GM23338 (cell line): ENCODE data around the gene CDNF. TPM values are rescaled to one million over a fixed set of nuclear protein-coding genes. Genes with fewer than 3 reads are reported as not detected.
A peak's percentile ranks its signal among the peaks of the same experiment; 100 is the strongest.

Experiments used
- ATAC-seq: fragments of 200-7000 bp; cut with Tn5 transposase; 3 replicates; pipeline ENCODE4 v1.9.1; 2020
- DNase-seq: peaks from one replicate; pipeline ENCODE4 v3.0.0-alpha.2; 2015; ENCODE audit warnings: low spot score
- H2AFZ ChIP-seq: fragments of 200-600 bp; sonication (generic); 2 replicates; pipeline ENCODE4 v1.8.0; 2016; ENCODE audit warnings: antibody characterized with exemption, mild to moderate bottlenecking, moderate library complexity
- H3F3A ChIP-seq: fragments of 200-600 bp; sonication (generic); replicated peaks from 2 replicates; pipeline ENCODE4 v1.8.0; 2017; ENCODE audit warnings: antibody characterized with exemption, mixed run types, low read depth
- H3K27ac ChIP-seq: fragments of 200-600 bp; sonication (generic); 2 replicates; pipeline ENCODE4 v1.6.1; 2016; ENCODE audit warnings: low read depth
- H3K27me3 ChIP-seq: fragments of 200-600 bp; sonication (generic); 2 replicates; pipeline ENCODE4 v1.8.0; 2016; ENCODE audit warnings: mild to moderate bottlenecking, mixed run types, moderate library complexity; ENCODE audit not compliant: insufficient read depth
- H3K36me3 ChIP-seq: fragments of 200-600 bp; sonication (generic); 2 replicates; pipeline ENCODE4 v1.8.0; 2016; ENCODE audit warnings: mild to moderate bottlenecking; ENCODE audit not compliant: insufficient read depth
- H3K4me1 ChIP-seq: fragments of 200-600 bp; sonication (generic); 2 replicates; pipeline ENCODE4 v1.8.0; 2016; ENCODE audit warnings: mild to moderate bottlenecking, moderate library complexity; ENCODE audit not compliant: insufficient read depth
- H3K4me2 ChIP-seq: fragments of 200-600 bp; sonication (generic); 2 replicates; pipeline ENCODE4 v1.7.1; 2017; ENCODE audit warnings: mixed run types
- H3K4me3 ChIP-seq: fragments of 200-600 bp; sonication (generic); 2 replicates; pipeline ENCODE4 v1.6.1; 2016; ENCODE audit warnings: mixed run types
- H3K79me2 ChIP-seq: fragments of 200-600 bp; sonication (generic); replicated peaks from 2 replicates; pipeline ENCODE4 v1.8.0; 2017; ENCODE audit warnings: mild to moderate bottlenecking; ENCODE audit not compliant: insufficient read depth
- H3K9me2 ChIP-seq: fragments of 200-600 bp; sonication (generic); 2 replicates; pipeline ENCODE4 v1.8.0; 2017; ENCODE audit not compliant: insufficient read depth
- H4K20me1 ChIP-seq: fragments of 200-600 bp; sonication (generic); replicated peaks from 2 replicates; pipeline ENCODE4 v1.8.0; 2017; ENCODE audit warnings: mild to moderate bottlenecking; ENCODE audit not compliant: insufficient read depth
- H3K27ac Mint-ChIP-seq: 2 replicates; pipeline ENCODE4 v1.8.0; 2020; ENCODE audit warnings: inconsistent platforms, mild to moderate bottlenecking, moderate library complexity, mixed read lengths
- H3K27me3 Mint-ChIP-seq: 3 replicates; pipeline ENCODE4 v1.8.0; 2022; ENCODE audit warnings: low read depth, mild to moderate bottlenecking, moderate library complexity, mixed read lengths, inconsistent platforms; ENCODE audit not compliant: insufficient read depth, poor library complexity
- H3K36me3 Mint-ChIP-seq: 3 replicates; pipeline ENCODE4 v1.8.0; 2021; ENCODE audit warnings: low read depth, mild to moderate bottlenecking, inconsistent platforms, moderate library complexity, mixed read lengths
- H3K4me1 Mint-ChIP-seq: 3 replicates; pipeline ENCODE4 v1.8.0; 2020; ENCODE audit warnings: mild to moderate bottlenecking, inconsistent platforms, mixed read lengths
- H3K4me3 Mint-ChIP-seq: 3 replicates; pipeline ENCODE4 v1.8.0; 2021; ENCODE audit warnings: moderate library complexity, mild to moderate bottlenecking, inconsistent platforms, mixed read lengths
- H3K9me3 Mint-ChIP-seq: 3 replicates; pipeline ENCODE4 v1.8.0; 2020; ENCODE audit warnings: moderate library complexity, mild to moderate bottlenecking, inconsistent platforms, mixed read lengths
- CREB1 ChIP-seq: fragments of 250-450 bp; sonication (Bioruptor Pico); IDR thresholded peaks from 2 replicates; pipeline ENCODE4 v1.5.0; 2020; ENCODE audit warnings: low read depth, mild to moderate bottlenecking, moderate library complexity
- ETS1 ChIP-seq: IDR thresholded peaks from 2 replicates; pipeline ENCODE4 v1.6.1; 2016; ENCODE audit warnings: antibody characterized with exemption
- JUNB ChIP-seq: IDR thresholded peaks from one replicate; pipeline ENCODE4 v1.6.1; 2016; ENCODE audit warnings: antibody characterized with exemption; ENCODE audit not compliant: unreplicated experiment
- ZNF331 ChIP-seq: fragments of 250-450 bp; sonication (Bioruptor Pico); IDR thresholded peaks from 2 replicates; pipeline ENCODE4 v1.5.0; 2020; ENCODE audit warnings: low read depth, mild to moderate bottlenecking, moderate library complexity
- ZNF462 ChIP-seq: fragments of 250-450 bp; sonication (Bioruptor Pico); IDR thresholded peaks from 2 replicates; pipeline ENCODE4 v1.5.0; 2020; ENCODE audit warnings: mild to moderate bottlenecking, moderate library complexity
- polyA plus RNA-seq: library from polyadenylated mRNA; unstranded; fragments of >200 nt; fragmentation: Nextera tagmentation; extraction: Ambion mirVana; gene quantifications from 2 replicates; pipeline ENCODE4 v1.2.1, GENCODE V29; 2016
- total RNA-seq: library from RNA; depleted of rRNA; stranded (reverse); fragments of >200 nt; shearing (Covaris generic); gene quantifications from 2 replicates; pipeline ENCODE4 v1.2.3, GENCODE V29; 2014

The CDNF gene
- total and polyA plus RNA-seq, 2 experiments from 2014 or later: 0.26 to 1.1 TPM

- no peaks in the 10 kb centered on the region; the same call in 2 of the 3 replicates for H3K9me3 Mint-ChIP-seq
- ATAC-seq (peak; percentile 34), DNase-seq (peak; percentile 83)
- H3K27me3 Mint-ChIP-seq: peaks cover 6% of the 10 kb centered on the region
- peak overlapping the region; percentile 99 for H3K4me2 ChIP-seq
- peak overlapping the region; percentile 97 for H3K4me3 ChIP-seq
- TF ChIP-seq ETS1 (no peak), CREB1 (CRISPR knock-in tag) (peak; percentile 71)
- H3K4me1 Mint-ChIP-seq: peaks cover 16% of the 10 kb centered on the region
- H3K4me3 Mint-ChIP-seq: peak overlapping the region; percentile 95
- peak overlapping the region; percentile 98 for H3K27ac Mint-ChIP-seq
- peaks cover 43% of the 10 kb centered on the region for H3K79me2 ChIP-seq
- no peaks in the 10 kb centered on the region for H3K27me3 ChIP-seq
- peaks cover 7% of the 10 kb centered on the region for H3K4me1 ChIP-seq
- peak overlapping the region; percentile 96 for H3K27ac ChIP-seq
- peaks cover 5% of the 10 kb centered on the region; the same call in 1 of the 2 replicates for H4K20me1 ChIP-seq
- peaks cover 31% of the 10 kb centered on the region for H3K36me3 ChIP-seq
- H3F3A ChIP-seq: no peaks in the 10 kb centered on the region
- H2AFZ ChIP-seq: peak overlapping the region; percentile 86
- peaks cover 42% of the 10 kb centered on the region for H3K36me3 Mint-ChIP-seq
- no peaks in the 10 kb centered on the region for H3K9me2 ChIP-seq
These were observed 906 bp upstream of the CDNF start for GRCh38 chr10:14838582-14839304.

- ATAC-seq (no peak), DNase-seq (peak; percentile 16)
- H3K9me2 ChIP-seq: no peaks in the 10 kb centered on the region
- H3F3A ChIP-seq: no peaks in the 10 kb centered on the region
- Mint-ChIP-seq H3K36me3 (peaks cover 27% of the 10 kb centered on the region), H3K4me3 (peak overlapping the region; percentile 95), H3K27me3 (peaks cover 6% of the 10 kb centered on the region), H3K4me1 (peaks cover 16% of the 10 kb centered on the region), H3K27ac (peak overlapping the region; percentile 96), H3K9me3 (no peaks in the 10 kb centered on the region; the same call in 2 of the 3 replicates)
- peaks cover 21% of the 10 kb centered on the region for H3K36me3 ChIP-seq
- no peaks in the 10 kb centered on the region for H3K27me3 ChIP-seq
- peak overlapping the region; percentile 95 for H3K27ac ChIP-seq
- peaks cover 5% of the 10 kb centered on the region; the same call in 1 of the 2 replicates for H4K20me1 ChIP-seq
- peak; percentile 3; the same call in 1 of the 2 replicates for TF ChIP-seq ETS1
- no peak for TF ChIP-seq CREB1 (CRISPR knock-in tag)
- H3K4me1 ChIP-seq: peaks cover 7% of the 10 kb centered on the region
- peaks cover 35% of the 10 kb centered on the region for H3K79me2 ChIP-seq
- H2AFZ ChIP-seq: peak overlapping the region; percentile 80
- peak overlapping the region; percentile 87 for H3K4me2 ChIP-seq
- peak overlapping the region; percentile 97 for H3K4me3 ChIP-seq
These were observed 657 bp downstream of the CDNF start for GRCh38 chr10:14837003-14837756.

- Histone ChIP-seq H3K4me2 (no peak overlapping the region), H4K20me1 (0 out of 2 replicates have a peak, but pooled peaks cover 5% of the 10 kb centered on the region), H3K36me3 (peaks cover 13% of the 10 kb centered on the region), H3K27ac (no peak overlapping the region), H3K9me2 (no peaks in the 10 kb centered on the region), H2AFZ (no peak overlapping the region), H3F3A (no peaks in the 10 kb centered on the region), H3K27me3 (no peaks in the 10 kb centered on the region), H3K4me1 (peaks cover 7% of the 10 kb centered on the region), H3K4me3 (no peak overlapping the region), H3K79me2 (peaks cover 29% of the 10 kb centered on the region)
- Mint-ChIP-seq H3K4me3 (no peak overlapping the region), H3K4me1 (peaks cover 16% of the 10 kb centered on the region), H3K27ac (no peak overlapping the region), H3K9me3 (no peaks in the 10 kb centered on the region; the same call in 2 of the 3 replicates), H3K27me3 (peaks cover 6% of the 10 kb centered on the region), H3K36me3 (peaks cover 18% of the 10 kb centered on the region)
- DNase-seq (no peak), ATAC-seq (no peak)
- no peak for TF ChIP-seq ZNF462 (CRISPR knock-in tag)
- no peak for TF ChIP-seq JUNB
- TF ChIP-seq ZNF331 (CRISPR knock-in tag): no peak
These were observed 1.6 kb downstream of the CDNF start for GRCh38 chr10:14836208-14836607.
